NCI-H2029 treated with DMSO at 0.1 percent for 48 hours (cell line): Measurements from ENCODE around the gene CWC22.
"Not testable (repeated sequence)": the region's sequence is repeated elsewhere in the genome, so short reads cannot be mapped to it uniquely, and the experiment has no call there.

ENCODE experiments used
- DNase-seq: peaks from one replicate; lab custom pipeline; 2025; lab: John Stamatoyannopoulos, UW

CWC22 gene

GRCh38 chr2:179951680-179952079 lies 55.4 kb downstream of the CWC22 start:
- DNase-seq, result no peak

DNA sequence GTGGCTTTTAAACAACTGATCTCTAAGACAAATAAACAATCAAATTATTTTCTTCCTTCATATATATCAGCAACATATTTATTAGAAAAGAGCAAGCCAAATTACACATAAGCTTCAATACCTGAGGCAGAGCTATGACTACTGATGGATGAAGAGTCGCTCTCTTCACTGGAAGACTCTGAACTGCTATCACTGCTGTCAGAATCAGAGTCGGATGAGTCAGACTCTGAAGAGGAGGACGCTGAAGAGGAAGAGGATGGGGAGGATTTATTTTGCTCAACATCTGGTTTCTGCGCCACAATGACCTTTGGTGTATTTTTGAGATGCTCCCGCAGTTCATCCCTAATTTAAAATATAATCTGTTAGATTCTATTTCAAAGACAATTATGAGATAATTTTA lies 56.7 kb downstream of the CWC22 start:
- no peak for DNase-seq

DNA sequence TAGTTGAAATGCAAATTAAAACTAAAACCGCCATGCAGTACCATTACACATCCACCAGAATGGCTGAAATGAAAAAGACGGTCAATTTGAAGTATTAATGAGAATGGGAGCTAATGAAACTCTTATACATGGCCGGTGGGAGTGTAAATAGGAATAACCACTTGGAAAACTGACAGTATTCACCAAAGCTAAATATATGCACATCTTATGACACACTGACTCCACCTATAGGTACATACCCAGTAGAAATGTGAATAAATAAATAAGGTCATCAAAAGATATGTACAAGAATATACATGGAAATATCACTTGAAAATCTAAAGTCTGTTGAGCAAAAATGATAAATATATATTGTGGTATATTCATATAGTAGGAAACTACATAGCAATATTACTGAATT lies 57.7 kb downstream of the CWC22 start:
- DNase-seq, result no peak

DNA sequence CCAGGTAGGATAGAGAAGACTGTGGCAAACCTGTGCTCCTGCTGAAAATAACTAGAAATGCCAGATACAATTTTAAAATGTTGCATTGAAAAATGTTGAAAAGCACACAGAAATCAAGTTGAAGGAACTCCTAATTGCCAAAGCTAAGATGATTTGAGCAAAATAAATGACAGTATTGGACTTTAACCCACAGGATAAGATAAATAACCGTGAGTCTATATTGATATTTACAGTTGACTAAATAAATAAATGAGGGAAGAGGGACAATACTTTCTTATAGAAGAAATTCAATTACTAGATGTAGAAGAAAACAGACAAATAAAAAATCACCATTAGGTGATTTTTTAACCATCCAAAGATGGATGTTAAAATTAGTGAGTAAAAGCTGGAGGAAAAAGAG lies 59.0 kb downstream of the CWC22 start:
- no peak for DNase-seq

- DNase-seq, result no peak
Observed at GRCh38 chr2:179946810-179947615, 60.1 kb downstream of the CWC22 start.

DNA sequence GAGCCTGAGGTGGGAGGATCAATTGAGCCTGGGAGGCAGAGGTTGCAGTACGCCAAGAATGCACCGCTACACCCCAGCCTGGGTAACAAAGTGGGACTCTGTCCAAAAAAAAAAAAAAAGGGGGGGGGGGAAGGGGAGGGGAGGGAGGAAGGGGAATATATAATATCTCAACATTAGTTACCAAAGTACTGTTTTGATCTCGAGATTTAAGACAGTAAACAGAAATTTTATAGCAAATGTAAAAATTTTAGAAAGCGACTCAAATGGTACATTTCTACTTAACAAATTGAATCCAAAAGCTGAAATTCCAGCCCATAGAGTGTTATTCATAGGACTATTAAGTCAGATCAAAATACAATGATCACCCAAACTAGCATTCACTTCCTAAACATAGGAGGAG lies 60.8 kb downstream of the CWC22 start:
- no peak for DNase-seq

DNA sequence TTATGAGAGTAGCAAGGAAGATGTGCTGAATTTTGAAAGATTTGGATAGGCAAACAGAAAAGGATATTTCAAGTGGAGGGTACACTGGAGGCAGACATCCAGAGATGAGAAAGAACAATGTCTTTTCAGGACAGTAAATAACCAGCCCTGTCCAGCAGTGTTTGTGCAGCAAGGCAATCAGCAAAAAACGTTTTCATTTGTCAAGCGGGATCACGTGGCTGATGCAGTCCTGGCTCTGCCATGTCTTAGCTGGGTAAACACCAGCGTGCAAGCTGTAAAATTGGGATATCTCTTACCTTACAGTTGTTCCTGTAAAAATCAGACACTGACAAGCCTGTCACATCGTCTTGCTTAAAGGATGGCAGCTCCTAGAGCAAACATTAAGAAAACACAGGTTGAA lies 67.8 kb downstream of the CWC22 start:
- peak; percentile 21 for DNase-seq

- DNase-seq, result no peak
Observed at GRCh38 chr2:179938026-179938425, 69.1 kb downstream of the CWC22 start.

DNA sequence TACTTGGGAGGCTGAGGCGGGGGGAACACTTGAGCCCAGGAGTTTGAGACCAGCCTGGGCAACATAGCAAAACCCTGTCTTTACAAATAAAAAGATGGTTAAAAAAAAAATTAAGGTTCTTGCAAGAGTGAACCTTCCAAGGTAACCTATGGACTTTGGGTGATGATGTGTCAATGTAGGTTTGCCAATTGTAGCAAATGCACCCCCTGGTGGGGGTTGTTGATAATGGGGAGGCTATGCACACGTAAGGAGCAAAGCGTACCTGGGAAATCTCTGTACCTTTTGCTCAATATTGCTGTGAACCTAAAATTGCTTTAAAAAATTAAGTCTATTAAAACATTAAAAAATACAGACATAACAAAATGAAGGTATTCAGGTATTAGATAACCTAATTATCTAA lies 70.4 kb downstream of the CWC22 start:
- no peak for DNase-seq

GRCh38 chr2:179936141-179936540 lies 71.0 kb downstream of the CWC22 start:
- no peak for DNase-seq

DNA sequence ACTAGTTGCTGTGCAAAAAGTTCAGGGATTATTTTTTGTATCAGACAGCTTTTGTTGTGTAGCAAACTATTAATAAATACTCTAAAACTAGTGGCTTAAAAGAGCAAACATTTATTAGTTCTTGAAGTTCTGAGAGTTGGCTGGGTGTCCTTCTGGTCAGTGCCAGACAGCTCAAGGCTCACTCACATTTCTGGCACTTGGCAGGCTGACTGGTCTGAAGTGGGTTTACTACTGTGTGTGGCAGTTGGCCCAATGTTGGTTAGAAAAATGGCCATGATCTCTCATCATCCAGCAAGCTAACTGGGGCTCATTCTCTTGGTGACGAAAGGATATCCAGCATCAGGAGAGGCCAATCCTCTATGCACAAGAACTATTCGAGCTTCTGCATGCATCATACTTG lies 74.3 kb downstream of the CWC22 start:
- DNase-seq, result peak; percentile 66

DNA sequence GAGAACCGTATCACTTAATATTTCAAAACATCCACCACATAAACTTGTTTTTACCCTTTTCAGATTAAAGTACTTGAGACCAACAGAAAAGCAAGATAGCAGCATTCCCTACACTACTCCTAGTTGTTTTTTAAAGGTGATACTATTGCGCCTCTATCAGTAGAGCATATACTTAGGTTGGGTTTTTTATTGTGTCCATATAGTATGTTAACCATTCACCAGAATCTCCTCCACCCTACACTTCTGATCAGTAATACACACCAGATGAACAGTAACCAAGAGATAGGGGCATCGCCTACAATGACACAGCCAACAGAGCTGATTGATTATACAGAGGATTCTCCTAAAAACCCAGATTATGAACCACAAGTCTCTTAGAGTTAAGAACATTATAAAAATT lies 75.6 kb downstream of the CWC22 start:
- DNase-seq, result no peak

GRCh38 chr2:179929997-179930396 lies 77.1 kb downstream of the CWC22 start:
- DNase-seq, result not testable (repeated sequence)

DNA sequence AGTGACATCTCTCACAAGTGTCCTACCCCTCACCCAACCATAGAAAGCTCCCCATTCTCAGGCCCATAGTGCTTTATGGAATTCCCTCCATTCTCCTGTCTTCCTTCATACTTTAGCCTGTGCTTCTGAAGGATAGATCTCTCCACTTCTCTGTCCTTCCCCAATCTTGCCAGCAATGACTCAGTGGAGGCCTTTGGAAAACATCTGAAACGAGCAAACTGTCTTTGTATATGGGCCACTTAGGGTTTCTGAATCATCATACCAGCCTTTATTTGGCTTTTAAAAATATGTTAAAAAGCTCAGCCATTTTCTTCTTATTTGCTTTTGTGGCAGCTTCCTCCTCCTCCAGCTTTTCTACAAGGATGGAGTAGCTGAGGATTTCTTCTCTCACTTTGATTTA lies 80.1 kb downstream of the CWC22 start:
- no peak for DNase-seq

DNA sequence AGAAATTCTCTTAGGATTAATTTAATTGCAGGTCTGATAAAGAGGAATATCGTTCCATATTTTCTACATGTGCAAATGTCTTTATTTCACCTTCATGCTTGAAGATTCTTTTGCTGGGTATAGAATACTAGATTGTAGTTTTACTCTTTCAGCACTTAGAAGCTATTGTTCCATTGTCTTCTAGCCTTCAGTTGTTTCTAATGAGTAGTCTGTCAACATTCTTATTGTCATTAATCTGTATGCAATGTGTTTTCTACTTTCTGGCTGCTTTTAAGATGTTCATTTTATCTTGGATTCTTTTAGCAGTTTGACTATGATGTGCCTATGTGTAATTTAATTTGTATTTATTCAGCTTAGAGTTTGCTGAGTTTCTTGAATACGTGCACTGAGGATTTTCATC lies 81.4 kb downstream of the CWC22 start:
- no peak for DNase-seq

GRCh38 chr2:179917272-179917671 lies 89.8 kb downstream of the CWC22 start:
- no peak for DNase-seq

- no peak for DNase-seq
Observed at GRCh38 chr2:179915395-179915992, 91.6 kb downstream of the CWC22 start.

DNA sequence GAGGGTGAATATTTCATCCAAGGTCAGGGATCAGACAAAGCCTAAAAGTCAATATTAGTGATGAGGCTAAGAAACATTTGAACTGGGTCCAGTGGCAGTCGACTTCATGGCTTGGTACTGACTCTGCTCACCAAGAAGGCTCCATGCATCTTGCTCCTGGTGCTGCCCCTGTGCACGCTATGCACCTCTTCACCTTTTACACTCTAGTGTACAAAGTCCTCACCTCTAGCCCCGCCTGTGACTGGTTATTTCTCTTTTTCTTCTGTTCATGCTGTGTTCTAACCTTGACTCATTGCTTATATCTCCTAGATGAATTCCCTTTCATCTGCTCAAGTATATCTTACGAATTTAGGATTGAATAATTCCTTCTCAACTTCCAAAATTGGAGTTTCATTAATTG lies 93.3 kb downstream of the CWC22 start:
- no peak for DNase-seq

DNA sequence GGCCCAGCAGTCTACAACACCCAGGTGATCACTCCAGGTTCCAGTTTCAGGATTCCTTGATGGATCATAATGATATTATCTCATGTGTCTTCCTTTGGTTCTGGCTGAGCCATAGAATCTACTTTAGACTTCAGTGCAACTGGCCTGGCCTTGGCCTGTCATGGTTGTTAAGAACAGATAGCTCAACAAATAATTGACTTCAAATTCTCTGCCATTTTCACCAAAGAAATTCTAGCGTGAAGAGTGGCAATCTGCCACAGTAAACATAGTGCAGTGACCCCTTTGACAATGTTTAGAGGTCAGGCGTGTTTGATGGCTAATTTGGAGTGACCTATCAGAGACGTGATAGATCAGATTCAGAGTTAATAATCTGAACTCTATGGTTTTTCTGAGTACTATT lies 95.5 kb downstream of the CWC22 start:
- DNase-seq, result no peak

- DNase-seq, result no peak
Observed at GRCh38 chr2:179910735-179911113, 96.4 kb downstream of the CWC22 start.

DNA sequence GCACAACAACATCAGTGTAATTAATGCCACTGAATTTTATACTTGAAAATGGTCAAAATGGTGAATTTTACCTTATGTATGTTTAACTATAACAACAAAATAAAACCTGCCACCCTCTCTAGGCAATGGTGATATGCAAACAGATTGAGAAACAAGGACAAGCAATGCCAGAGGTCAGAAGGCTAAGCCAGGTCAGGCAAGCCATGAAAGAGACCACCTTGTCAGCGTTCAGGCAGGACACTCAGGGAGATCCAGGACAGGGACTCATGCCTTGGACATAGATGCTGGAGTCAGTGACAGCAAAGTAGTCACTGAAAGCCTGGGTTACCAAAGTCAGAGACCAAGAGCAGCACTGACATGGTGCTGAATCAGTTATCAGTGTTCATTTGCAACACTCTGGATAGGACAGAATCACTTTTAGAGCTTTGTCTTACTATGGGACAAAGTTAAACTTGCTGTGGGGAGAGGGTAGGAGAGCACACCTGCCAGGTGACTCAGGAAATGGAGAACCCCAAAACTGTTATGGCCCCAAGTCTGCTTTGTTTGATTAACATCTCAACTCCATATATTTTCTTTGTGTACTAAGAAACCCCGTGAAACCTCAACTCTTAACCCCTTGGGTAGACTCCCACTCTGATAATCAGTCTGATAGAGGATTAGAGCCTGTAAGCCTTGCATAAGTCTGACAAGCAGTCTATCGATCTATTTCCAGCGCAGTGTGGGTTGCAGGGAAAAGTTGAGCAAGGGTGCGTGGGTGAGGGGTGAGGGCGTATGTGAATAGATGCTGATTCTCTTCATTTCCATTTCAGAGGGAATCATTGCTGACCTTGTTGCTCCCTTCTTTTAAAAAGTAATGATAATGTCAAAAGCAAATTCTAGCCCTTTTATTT lies 97.0 kb downstream of the CWC22 start:
- no peak for DNase-seq

DNA sequence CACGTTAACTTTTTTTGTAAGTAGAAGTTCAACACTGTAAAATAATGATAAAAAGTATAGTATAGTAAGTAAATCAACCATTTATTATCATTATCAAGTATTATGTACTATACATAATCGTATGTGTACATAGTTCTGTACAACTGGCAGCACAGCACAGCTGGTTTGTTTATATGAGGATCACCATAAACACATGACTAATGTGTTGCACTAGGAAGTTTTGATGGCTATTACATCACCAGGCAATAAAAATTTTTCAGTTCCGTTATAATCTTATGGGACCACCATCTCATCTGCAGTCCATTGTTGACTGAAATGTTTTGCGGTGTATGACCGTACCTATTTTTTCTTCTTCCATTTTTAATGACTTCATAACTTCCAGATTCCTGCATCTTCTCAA lies 106.4 kb downstream of the CWC22 start:
- no peak for DNase-seq

DNA sequence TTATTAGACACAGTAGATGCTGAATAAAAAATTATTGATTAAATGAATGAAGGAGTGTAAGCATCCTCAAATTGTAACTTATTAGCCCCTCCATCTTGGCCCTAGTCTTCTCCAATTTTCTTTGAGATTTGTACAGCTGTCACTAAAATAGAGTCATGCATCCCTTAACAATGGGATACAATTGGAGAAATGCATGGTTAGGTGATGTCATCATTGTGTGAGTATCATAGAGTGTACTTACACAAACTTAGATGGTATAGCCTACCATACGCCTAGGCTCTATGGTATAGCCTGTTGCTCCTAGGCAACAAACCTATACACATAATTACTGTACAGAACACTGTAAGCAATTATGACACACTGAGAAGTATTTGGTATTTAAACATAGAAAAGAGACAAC lies 107.4 kb downstream of the CWC22 start:
- no peak for DNase-seq
